Right lobe of liver (tissue), 6 donors: Measurements from ENCODE around the gene ZNF709. TPM values are rescaled to one million over a fixed set of nuclear protein-coding genes. Genes with fewer than 3 reads are reported as not detected.
A peak's percentile ranks its signal among the peaks of the same experiment; 100 is the strongest.
"Not testable (repeated sequence)": the region's sequence is repeated elsewhere in the genome, so short reads cannot be mapped to it uniquely, and the experiment has no call there.

Source experiments
- ATAC-seq, 4 donors: fragments of 200-7000 bp; cut with Tn5 transposase; one replicate each; pipeline ENCODE4 v1.9.1; 2020; ENCODE audit warnings: mild to moderate bottlenecking in 4 of 4, moderate library complexity in 4 of 4
- DNase-seq, 3 donors: peaks; one replicate each; pipeline ENCODE4 v3.0.0-alpha.2; 2020
- H3K27ac ChIP-seq, 3 donors: fragments of 200-600 bp; one replicate each; pipeline ENCODE4 v1.8.0; 2022
- H3K27me3 ChIP-seq, 2 donors: fragments of 200-600 bp; one replicate each; pipeline ENCODE4 v1.8.0; 2022
- H3K36me3 ChIP-seq, 4 donors: fragments of 200-600 bp; sonication (generic) in 1 of 4; one replicate each; pipeline versions ENCODE4 v1.5.1 to v1.8.0; 2017 to 2022; ENCODE audit warnings: control low read depth in 1 of 4
- H3K4me1 ChIP-seq, 4 donors: fragments of 200-600 bp; sonication (generic) in 1 of 4; one replicate each; pipeline versions ENCODE4 v1.5.1 to v1.8.0; 2017 to 2022; ENCODE audit warnings: control low read depth in 1 of 4
- H3K4me3 ChIP-seq, 3 donors: fragments of 200-600 bp; one replicate each; pipeline ENCODE4 v1.8.0; 2022
- H3K9me3 ChIP-seq, 4 donors: fragments of 200-600 bp; sonication (generic) in 1 of 4; one replicate each; pipeline versions ENCODE4 v1.5.1 to v1.8.0; 2017 to 2022; ENCODE audit warnings: control low read depth in 1 of 4
- POLR2A ChIP-seq: fragments of 450-650 bp; IDR thresholded peaks from one replicate; pipeline ENCODE4 v1.6.1; 2017; ENCODE audit warnings: antibody characterized with exemption, mild to moderate bottlenecking
- WGBS: methylation state at CpG from one replicate; pipeline ENCODE4 v1.1.6; 2018; ENCODE audit warnings: low coverage, low lambda C conversion rate; ENCODE audit not compliant: insufficient coverage; ENCODE audit errors: missing lambda C conversion rate; 5-methylcytosine and 5-hydroxymethylcytosine counted together
- intact Hi-C, 2 donors: fragments of 100-400 bp; cut with DNase I; formaldehyde crosslinking; loops; one replicate each; pipeline versions ENCODE4 v1.11.2 to v1.14.1; 2022
- total RNA-seq, 6 experiments: library from RNA; depleted of rRNA in 2 of 6; stranded (reverse); fragments of >200 nt in 2 of 6; fragmentation: NEBNext Ultra II Directional in 3 of 6; extraction: Animal tissue kit (Norgen Biotek cat#: 25700) in 3 of 6; gene quantifications; one replicate each; pipeline versions ENCODE4 v1.1.0 to v1.2.4, GENCODE V29; 2016 to 2023
- TF ChIP-seq, protein P1 (sequence below), 4 donors: fragments of 200-600 bp in 3 of 4; fragments of 450-650 bp in 1 of 4; IDR thresholded peaks; one replicate each; pipeline versions ENCODE4 v1.5.1 to v1.8.0; 2016 to 2022; ENCODE audit warnings: antibody characterized with exemption in 4 of 4, mild to moderate bottlenecking in 2 of 4
- donor health status: DM: no; HTN: yes; CAD: no.
- donor health status: DM: no; HTN: no; CAD: no.
- donor health status: DM: no; HTN: no; CAD: no.
- donor health status: DM: no; HTN: yes; CAD: no.
- donor health status: DM: no; HTN: yes; CAD: no.

The ZNF709 gene
- total RNA-seq, 6 experiments from 2014 or later = 0.22 to 0.97 (median 0.49) TPM; not detected in 1

DNA sequence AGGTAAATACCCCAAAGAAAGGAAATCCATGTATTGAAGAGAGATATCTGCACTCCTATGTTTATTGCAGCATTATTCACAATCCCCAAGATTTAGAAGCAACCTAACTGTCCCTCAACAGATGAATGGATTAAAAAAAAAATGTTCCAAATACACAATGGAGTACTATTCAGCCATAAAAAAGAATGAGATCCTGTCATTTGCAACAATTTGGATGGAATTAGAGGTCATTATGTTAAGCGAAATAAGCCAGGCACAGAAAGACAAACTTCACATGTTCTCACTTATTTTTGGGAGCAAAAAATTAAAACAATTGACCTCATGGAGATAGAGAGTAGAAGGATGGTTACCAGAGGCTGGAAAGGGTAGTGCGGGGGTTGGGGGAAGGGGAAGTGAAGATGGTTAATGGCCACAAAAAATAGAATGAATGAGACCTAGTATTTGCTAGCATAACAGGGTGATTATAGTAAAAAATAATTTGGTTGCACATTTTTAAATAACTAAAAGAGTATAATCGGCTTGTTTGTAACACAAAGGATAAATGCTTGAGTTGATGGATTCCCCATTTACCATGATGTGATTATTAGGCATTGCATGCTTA, 9.7 kb upstream of the ZNF709 start:
- Histone ChIP-seq H3K9me3 (no peaks in the 10 kb centered on the region), H3K4me3 (no peak overlapping the region), H3K27ac (peak overlapping the region in 1 of 3 donors; percentile 87), H3K27me3 (no peaks in the 10 kb centered on the region), H3K4me1 (no peaks in the 10 kb centered on the region), H3K36me3 (no peaks in the 10 kb centered on the region)
- DNase-seq = no peak
- ATAC-seq = no peak
- 92% methylated on average over 2 of the region's 3 CpGs for WGBS
- no peak for TF ChIP-seq POLR2A
- TF ChIP-seq, protein P1, sequence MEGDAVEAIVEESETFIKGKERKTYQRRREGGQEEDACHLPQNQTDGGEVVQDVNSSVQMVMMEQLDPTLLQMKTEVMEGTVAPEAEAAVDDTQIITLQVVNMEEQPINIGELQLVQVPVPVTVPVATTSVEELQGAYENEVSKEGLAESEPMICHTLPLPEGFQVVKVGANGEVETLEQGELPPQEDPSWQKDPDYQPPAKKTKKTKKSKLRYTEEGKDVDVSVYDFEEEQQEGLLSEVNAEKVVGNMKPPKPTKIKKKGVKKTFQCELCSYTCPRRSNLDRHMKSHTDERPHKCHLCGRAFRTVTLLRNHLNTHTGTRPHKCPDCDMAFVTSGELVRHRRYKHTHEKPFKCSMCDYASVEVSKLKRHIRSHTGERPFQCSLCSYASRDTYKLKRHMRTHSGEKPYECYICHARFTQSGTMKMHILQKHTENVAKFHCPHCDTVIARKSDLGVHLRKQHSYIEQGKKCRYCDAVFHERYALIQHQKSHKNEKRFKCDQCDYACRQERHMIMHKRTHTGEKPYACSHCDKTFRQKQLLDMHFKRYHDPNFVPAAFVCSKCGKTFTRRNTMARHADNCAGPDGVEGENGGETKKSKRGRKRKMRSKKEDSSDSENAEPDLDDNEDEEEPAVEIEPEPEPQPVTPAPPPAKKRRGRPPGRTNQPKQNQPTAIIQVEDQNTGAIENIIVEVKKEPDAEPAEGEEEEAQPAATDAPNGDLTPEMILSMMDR (IDR thresholded peaks at IDR 0.05) = no peak
- intact Hi-C loops = no loop called here

DNA sequence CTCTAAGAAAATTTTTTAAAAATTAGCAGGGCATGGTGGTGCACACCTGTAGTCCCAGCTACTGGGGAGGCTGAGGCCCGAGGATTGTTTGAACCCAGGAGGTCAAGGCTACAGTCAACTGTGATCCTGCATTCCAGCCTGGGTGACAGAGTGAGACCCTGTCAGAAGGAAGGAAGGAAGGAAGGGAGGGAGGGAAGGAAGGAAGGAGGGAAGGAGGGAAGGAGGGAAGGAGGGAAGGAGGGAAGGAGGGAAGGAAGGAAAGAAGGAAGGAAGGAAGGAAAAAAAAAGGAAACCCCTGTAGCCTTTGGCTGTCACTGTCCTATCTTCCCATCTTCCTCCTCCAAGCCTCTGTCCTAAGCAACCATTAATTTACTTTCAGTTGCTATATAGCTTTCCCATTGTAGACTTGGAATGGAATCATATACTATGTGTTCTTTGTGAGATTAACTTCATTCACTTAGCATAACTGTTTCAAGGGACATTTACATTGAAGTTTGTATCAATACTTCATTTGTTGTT, 1.7 kb upstream of the ZNF709 start:
- H3K36me3 ChIP-seq, H3K27ac ChIP-seq, H3K27me3 ChIP-seq, ATAC-seq, H3K9me3 ChIP-seq, H3K4me3 ChIP-seq, intact Hi-C loops, H3K4me1 ChIP-seq, DNase-seq: not testable (repeated sequence)
- 40% methylated on average over 1 of the region's 1 CpG for WGBS

DNA sequence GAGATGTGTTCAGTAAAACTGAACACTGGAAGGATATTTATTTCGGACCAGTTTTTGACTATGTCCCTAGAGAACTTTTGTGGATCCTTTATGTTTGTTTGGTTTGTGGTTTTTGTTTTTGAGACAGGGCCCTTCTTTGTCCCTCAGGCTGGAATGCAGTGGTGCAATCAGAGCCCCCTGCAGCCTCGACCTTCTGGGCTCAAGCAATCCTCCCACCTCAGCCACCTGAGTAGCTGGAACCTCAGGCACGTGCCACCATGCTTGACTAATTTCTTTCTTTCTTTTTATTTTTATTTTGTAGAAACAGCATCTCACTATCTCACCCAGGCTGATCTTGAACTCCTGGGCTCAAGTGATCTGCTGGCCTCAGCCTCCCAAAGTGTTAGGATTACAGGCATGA, 955 bp upstream of the ZNF709 start:
- no peak overlapping the region for H3K4me3 ChIP-seq
- no peak overlapping the region for H3K27ac ChIP-seq
- WGBS = 77% methylated on average over 3 of the region's 3 CpGs
- intact Hi-C loops = no loop called here
- DNase-seq = no peak
- no peaks in the 10 kb centered on the region for H3K9me3 ChIP-seq
- TF ChIP-seq, protein P1 (IDR thresholded peaks at IDR 0.05) = no peak
- no peak for TF ChIP-seq POLR2A
- no peaks in the 10 kb centered on the region for H3K27me3 ChIP-seq
- H3K4me1 ChIP-seq = no peaks in the 10 kb centered on the region
- H3K36me3 ChIP-seq = no peaks in the 10 kb centered on the region
- no peak for ATAC-seq

DNA sequence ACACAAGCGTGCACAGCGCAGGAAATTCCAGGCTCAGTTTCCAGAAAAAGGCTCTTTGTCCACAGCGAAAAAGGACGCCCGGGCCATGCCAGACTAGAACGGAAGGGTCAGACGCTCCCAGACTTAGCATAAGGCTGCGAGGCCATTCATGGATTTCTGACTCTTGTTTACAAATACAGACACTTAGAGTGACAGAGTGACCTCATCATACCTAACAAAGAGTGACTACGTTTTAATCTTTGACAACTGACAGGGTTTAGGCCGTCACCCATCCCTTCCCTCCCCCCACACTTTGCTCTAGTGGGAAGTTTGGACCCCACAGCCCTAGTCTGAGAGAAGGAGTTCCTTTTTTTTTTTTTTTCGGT, 418 bp upstream of the ZNF709 start:
- WGBS = 2% methylated on average over 8 of the region's 11 CpGs
- H3K4me3 ChIP-seq = peak overlapping the region; percentile 71 to 97 (median 91)
- H3K27me3 ChIP-seq = no peaks in the 10 kb centered on the region
- no peak for DNase-seq
- ATAC-seq = peak; percentile 49 to 62 (median 56)
- H3K9me3 ChIP-seq = no peaks in the 10 kb centered on the region
- peak overlapping the region; percentile 12 to 60 (median 39) for H3K27ac ChIP-seq
- intact Hi-C loops = no loop called here
- TF ChIP-seq, protein P1 (IDR thresholded peaks at IDR 0.05) = no peak
- no peak for TF ChIP-seq POLR2A
- no peaks in the 10 kb centered on the region for H3K4me1 ChIP-seq
- no peaks in the 10 kb centered on the region for H3K36me3 ChIP-seq

DNA sequence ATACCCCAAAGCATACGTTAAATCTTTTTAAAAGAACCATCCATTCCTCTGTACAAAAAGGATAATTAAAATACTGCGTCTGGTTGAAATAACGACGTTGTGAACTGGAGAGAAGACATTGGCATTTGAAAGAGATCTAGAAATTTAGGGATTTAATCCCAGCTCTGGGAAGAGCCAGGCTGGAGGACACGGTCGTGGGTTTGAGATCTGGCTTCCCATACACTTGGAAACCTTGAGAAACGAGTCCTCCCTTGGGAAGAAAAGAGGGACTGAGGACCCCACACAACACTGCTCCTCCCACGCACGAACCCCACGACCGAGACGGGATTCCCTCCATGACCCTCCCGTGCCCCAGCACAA, 625 bp downstream of the ZNF709 start:
- peak overlapping the region in 2 of 3 donors; percentile 12 to 60 for H3K27ac ChIP-seq
- TF ChIP-seq, protein P1 (IDR thresholded peaks at IDR 0.05) = no peak
- no peak for TF ChIP-seq POLR2A
- DNase-seq (no peak), ATAC-seq (no peak)
- WGBS = 4% methylated on average over 7 of the region's 13 CpGs
- no peaks in the 10 kb centered on the region for H3K36me3 ChIP-seq
- H3K4me1 ChIP-seq = no peaks in the 10 kb centered on the region
- no peaks in the 10 kb centered on the region for H3K27me3 ChIP-seq
- H3K4me3 ChIP-seq = peak overlapping the region; percentile 71 to 97 (median 91)
- H3K9me3 ChIP-seq = no peaks in the 10 kb centered on the region
- intact Hi-C loops = no loop called here
